ENCODE measurements around the gene PECR.

The PECR gene

GRCh38 chr2:216064665-216065064 lies 16.9 kb downstream of the PECR start:
- no peak for TF ChIP-seq CTCF (IDR thresholded peaks at IDR 0.05; ENCODE audit: insufficient read depth, low read length, missing control alignments)
- H3K4me3 ChIP-seq (ENCODE audit: low read depth, low read length), result no peak overlapping the region
- no peak for DNase-seq (ENCODE audit: low read depth, low spot score)
- ChIA-PET POLR2A (no interaction called here), CTCF (interaction anchor here (0.8 kb wide), 1 partner anchor 50 kb away, joined by 3 read pairs; no protein-coding TSS in a partner anchor)

- ChIA-PET POLR2A (no interaction called here), CTCF (interaction anchor here (0.8 kb wide), 2 partner anchors 19 to 50 kb away, joined by 3 read pairs; no protein-coding TSS in a partner anchor)
- no peak for TF ChIP-seq CTCF (IDR thresholded peaks at IDR 0.05; ENCODE audit: insufficient read depth, low read length, missing control alignments)
These were observed 17.5 kb downstream of the PECR start for GRCh38 chr2:216064014-216064630.

GRCh38 chr2:216059233-216059834 lies 22.3 kb downstream of the PECR start:
- no peak for DNase-seq (ENCODE audit: low read depth, low spot score)
- ChIA-PET CTCF (interaction anchor here (0.6 to 5.5 kb wide), 8 partner anchors 9 to 45 kb away, joined by 3 to 45 read pairs (median 4); no protein-coding TSS in a partner anchor), POLR2A (no interaction called here)
- H3K4me3 ChIP-seq (ENCODE audit: low read depth, low read length), result no peak overlapping the region
- TF ChIP-seq CTCF (IDR thresholded peaks at IDR 0.05; ENCODE audit: insufficient read depth, low read length, missing control alignments), result no peak

More at GRCh38 chr2:216064014-216064630, 17.5 kb downstream of the PECR start:
- no peak overlapping the region for H3K4me3 ChIP-seq (ENCODE audit: low read depth, low read length)
- DNase-seq (ENCODE audit: low read depth, low spot score), result no peak

GRCh38 chr2:216057688-216058193 lies 23.9 kb downstream of the PECR start:
- DNase-seq (ENCODE audit: low read depth, low spot score), result peak; percentile 60
- TF ChIP-seq CTCF (IDR thresholded peaks at IDR 0.05; ENCODE audit: insufficient read depth, low read length, missing control alignments), result no peak
- POLR2A ChIA-PET, result no interaction called here
- CTCF ChIA-PET, result interaction anchor here (1.9 to 5.5 kb wide), 3 partner anchors 9 to 35 kb away, joined by 6 to 45 read pairs (median 8); no protein-coding TSS in a partner anchor
- H3K4me3 ChIP-seq (ENCODE audit: low read depth, low read length), result no peak overlapping the region

GRCh38 chr2:216056739-216057138 lies 24.9 kb downstream of the PECR start:
- DNase-seq (ENCODE audit: low read depth, low spot score), result no peak
- POLR2A ChIA-PET, result no interaction called here
- no peak overlapping the region for H3K4me3 ChIP-seq (ENCODE audit: low read depth, low read length)
- CTCF ChIA-PET, result interaction anchor here (2.9 to 10.8 kb wide), 2 partner anchors 10 to 21 kb away, joined by 8 to 104 read pairs; no protein-coding TSS in a partner anchor
- no peak for TF ChIP-seq CTCF (IDR thresholded peaks at IDR 0.05; ENCODE audit: insufficient read depth, low read length, missing control alignments)

- no peak for TF ChIP-seq CTCF (IDR thresholded peaks at IDR 0.05; ENCODE audit: insufficient read depth, low read length, missing control alignments)
- ChIA-PET POLR2A (no interaction called here), CTCF (interaction anchor here (1.1 to 10.8 kb wide), 3 partner anchors 10 to 20 kb away, joined by 4 to 104 read pairs (median 8); no protein-coding TSS in a partner anchor)
- no peak for DNase-seq (ENCODE audit: low read depth, low spot score)
- H3K4me3 ChIP-seq (ENCODE audit: low read depth, low read length), result no peak overlapping the region
These were observed 25.9 kb downstream of the PECR start for GRCh38 chr2:216055680-216056079.
